ENCODE measurements around the gene DNAH11. TPM values are rescaled to one million over a fixed set of nuclear protein-coding genes. Genes with fewer than 3 reads are reported as not detected.

The DNAH11 gene
- total and polyA plus RNA-seq, 2 of the 4 experiments (the other 2 are of a cell fraction) = not detected

- TF ChIP-seq BHLHE40 (IDR thresholded peaks at IDR 0.05; ENCODE audit: low read depth, low read length) = no peak
- TF ChIP-seq POLR2A (IDR thresholded peaks at IDR 0.05; ENCODE audit: low read depth, low read length) = no peak
- Histone ChIP-seq H4K8ac (ENCODE audit: low read depth in 2 of 2, low read length in 2 of 2) (no peak overlapping the region), H2BK120ac (ENCODE audit: low read depth, low read length) (no peak overlapping the region), H3K4me3 (ENCODE audit: insufficient read depth, low read depth, low read length) (no peak overlapping the region), H3K9ac (ENCODE audit: low read depth, low read length) (no peak overlapping the region), H3K9me1 (ENCODE audit: insufficient read depth, low read length) (no peaks in the 10 kb centered on the region), H2BK5ac (ENCODE audit: low read depth, low read length, poor library complexity, severe bottlenecking) (no peak overlapping the region), H3K56ac (ENCODE audit: extremely low read depth, insufficient read depth, low read length) (no peak overlapping the region), H2AK9ac (replicated peaks; ENCODE audit: low read depth, low read length, poor library complexity) (no peak overlapping the region), H2BK15ac (ENCODE audit: low read depth, low read length) (no peak overlapping the region), H3K4me1 (ENCODE audit: control insufficient read depth, insufficient read depth, low read length) (no peaks in the 10 kb centered on the region; the same call in 1 of the 2 replicates), H3K4me2 (ENCODE audit: low read depth, low read length) (peak overlapping the region; percentile 72), H3K14ac (replicated peaks; ENCODE audit: low read depth, low read length) (no peak overlapping the region), H4K20me1 (ENCODE audit: insufficient read depth, low read length) (no peaks in the 10 kb centered on the region), H3K27me3 (ENCODE audit: control insufficient read depth, insufficient read depth, low read length) (peaks cover 17% of the 10 kb centered on the region), H4K91ac (ENCODE audit: insufficient read depth, low read depth, low read length) (no peak overlapping the region), H3K36me3 (ENCODE audit: control insufficient read depth, insufficient read depth, low read length) (no peaks in the 10 kb centered on the region), H3K4ac (ENCODE audit: low read depth, low read length) (no peak overlapping the region), H3K9me3 (ENCODE audit: control insufficient read depth, insufficient read depth, low read length) (no peaks in the 10 kb centered on the region), H3K23ac (ENCODE audit: low read depth, low read length) (no peak overlapping the region), H2AFZ (replicated peaks; ENCODE audit: low read length, poor library complexity) (peak overlapping the region; percentile 84), H4K5ac (ENCODE audit: low read depth, low read length) (no peak overlapping the region), H3K27ac (ENCODE audit: insufficient read depth, low read length) (no peak overlapping the region), H2AK5ac (ENCODE audit: low read depth, low read length) (no peak overlapping the region), H2BK20ac (ENCODE audit: low read depth, low read length) (no peak overlapping the region), H3K18ac (ENCODE audit: low read depth, low read length) (no peak overlapping the region), H3K79me1 (ENCODE audit: low read depth in 1 of 2, low read length in 2 of 2) (no peaks in the 10 kb centered on the region)
- ChIA-PET POLR2A (ENCODE audit: unreplicated experiment) (no interaction called here), CTCF (no interaction called here)
- WGBS, 2 experiments (ENCODE audit: extremely low coverage in 2 of 2, insufficient read length in 1 of 2) = 0% methylated on average over 5 of the region's 31 CpGs; no CpG with 5 or more reads in 1 of the 2 experiments
- BruUV-seq (replicated peaks) = no TSS peak
- dilution Hi-C loops (cut with HindIII; ENCODE audit: low sequenced_read_pairs, unreplicated experiment) = no loop called here
- DNase-seq (no peak), ATAC-seq (ENCODE audit: low read depth) (no peak)
- in situ Hi-C loops (cut with MboI; ENCODE audit: low sequenced_read_pairs) = no loop called here
- intact Hi-C loops (cut with micrococcal nuclease) = no loop called here
Measured at GRCh38 chr7:21543528-21544302, 876 bp downstream of the DNAH11 start.

All from IMR-90 (cell line).